Mesenchymal stem cell (in vitro differentiated cells and primary cell): ENCODE data around the gene KLF14.
"Not testable (repeated sequence)": the region's sequence is repeated elsewhere in the genome, so short reads cannot be mapped to it uniquely, and the experiment has no call there.

Experiments
- DNase-seq: peaks from one replicate; pipeline ENCODE4 v3.0.0-alpha.2; 2013
- H2AFZ ChIP-seq: one replicate; pipeline ENCODE4 v1.6.1; 2013; ENCODE audit warnings: low read depth, mild to moderate bottlenecking, control low read depth, inconsistent platforms, low read length, moderate library complexity
- H2AK5ac ChIP-seq: 2 replicates; pipeline ENCODE4 v1.6.1; 2013; ENCODE audit warnings: low read length, moderate library complexity, mild to moderate bottlenecking, inconsistent platforms; ENCODE audit not compliant: severe bottlenecking
- H2BK120ac ChIP-seq: one replicate; pipeline ENCODE4 v1.6.1; 2013; ENCODE audit warnings: low read depth, mild to moderate bottlenecking, inconsistent platforms, low read length, moderate library complexity
- H2BK12ac ChIP-seq, 2 experiments: one replicate each; pipeline ENCODE4 v1.6.1; 2013; ENCODE audit warnings: inconsistent platforms in 2 of 2, low read length in 2 of 2, mild to moderate bottlenecking in 2 of 2, moderate library complexity in 2 of 2, control low read depth in 1 of 2
- H2BK15ac ChIP-seq: one replicate; pipeline ENCODE4 v1.6.1; 2013; ENCODE audit warnings: mild to moderate bottlenecking, low read depth, inconsistent platforms; ENCODE audit not compliant: poor library complexity, severe bottlenecking
- H2BK5ac ChIP-seq: 2 replicates; pipeline ENCODE4 v1.6.1; 2013; ENCODE audit warnings: low read depth, mild to moderate bottlenecking, low read length, control low read depth, inconsistent platforms; ENCODE audit not compliant: poor library complexity, severe bottlenecking
- H3K14ac ChIP-seq, 2 experiments: one replicate each; pipeline ENCODE4 v1.6.1; 2013; ENCODE audit warnings: inconsistent platforms in 2 of 2, low read length in 2 of 2, control low read depth in 1 of 2, mild to moderate bottlenecking in 1 of 2, moderate library complexity in 1 of 2
- H3K18ac ChIP-seq, 2 experiments: one replicate each; pipeline ENCODE4 v1.6.1; 2013; ENCODE audit warnings: inconsistent platforms in 2 of 2, low read length in 2 of 2, control low read depth in 1 of 2, low read depth in 1 of 2, mild to moderate bottlenecking in 1 of 2
- H3K23ac ChIP-seq, 2 experiments: one replicate each; pipeline ENCODE4 v1.6.1; 2013; ENCODE audit warnings: inconsistent platforms in 2 of 2, low read length in 2 of 2, mild to moderate bottlenecking in 2 of 2, moderate library complexity in 2 of 2, control low read depth in 1 of 2
- H3K27ac ChIP-seq: 2 replicates; pipeline ENCODE4 v1.5.1; 2013; ENCODE audit warnings: mild to moderate bottlenecking, moderate library complexity, low read length, control low read depth, inconsistent platforms; ENCODE audit not compliant: poor library complexity, severe bottlenecking
- H3K27me3 ChIP-seq, 2 experiments: 2 replicates each; pipeline versions ENCODE4 v1.6.1 to v1.7.0; 2013; ENCODE audit warnings: low read length in 2 of 2, mild to moderate bottlenecking in 2 of 2, moderate library complexity in 2 of 2, control low read depth in 1 of 2, inconsistent platforms in 1 of 2; ENCODE audit not compliant: control insufficient read depth in 1 of 2, insufficient read depth in 1 of 2
- H3K36me3 ChIP-seq, 2 experiments: 2 replicates each; pipeline versions ENCODE4 v1.6.1 to v1.7.0; 2013; ENCODE audit warnings: low read length in 2 of 2, control low read depth in 1 of 2, inconsistent platforms in 1 of 2, low read depth in 1 of 2, mild to moderate bottlenecking in 1 of 2; ENCODE audit not compliant: insufficient read depth in 2 of 2, control insufficient read depth in 1 of 2
- H3K4ac ChIP-seq, 2 experiments: one replicate each; pipeline ENCODE4 v1.6.1; 2013; ENCODE audit warnings: inconsistent platforms in 2 of 2, low read length in 2 of 2, mild to moderate bottlenecking in 2 of 2, moderate library complexity in 2 of 2, control low read depth in 1 of 2, low read depth in 1 of 2
- H3K4me1 ChIP-seq: 2 replicates; pipeline ENCODE4 v1.6.1; 2013; ENCODE audit warnings: low read depth, low read length, control low read depth; ENCODE audit not compliant: control insufficient read depth, insufficient read depth
- H3K4me2 ChIP-seq: 2 replicates; pipeline ENCODE4 v1.6.1; 2013; ENCODE audit warnings: low read length, mild to moderate bottlenecking, inconsistent platforms; ENCODE audit not compliant: poor library complexity, severe bottlenecking
- H3K4me3 ChIP-seq, 2 experiments: 2 replicates each; pipeline versions ENCODE4 v1.5.1 to v1.7.0; 2013; ENCODE audit warnings: low read length in 2 of 2, mild to moderate bottlenecking in 2 of 2, control low read depth in 1 of 2, low read depth in 1 of 2; ENCODE audit not compliant: insufficient read depth in 1 of 2
- H3K79me1 ChIP-seq: replicated peaks from 2 replicates; pipeline ENCODE4 v1.6.1; 2013; ENCODE audit warnings: mild to moderate bottlenecking, control low read depth, low read length, inconsistent platforms; ENCODE audit not compliant: poor library complexity, severe bottlenecking
- H3K9ac ChIP-seq: 2 replicates; pipeline ENCODE4 v1.7.0; 2013; ENCODE audit warnings: mild to moderate bottlenecking, low read length, moderate library complexity
- H3K9me3 ChIP-seq: 2 replicates; pipeline ENCODE4 v1.7.0; 2013; ENCODE audit warnings: mild to moderate bottlenecking, low read length; ENCODE audit not compliant: control insufficient read depth
- H4K8ac ChIP-seq: one replicate; pipeline ENCODE4 v1.6.1; 2013; ENCODE audit warnings: inconsistent platforms, mild to moderate bottlenecking, low read length, moderate library complexity
- H4K91ac ChIP-seq: one replicate; pipeline ENCODE4 v1.6.1; 2013; ENCODE audit warnings: mild to moderate bottlenecking, low read length, inconsistent platforms
- WGBS: methylation state at CpG from one replicate; pipeline ENCODE4 v1.1.7; 2013; ENCODE audit warnings: mixed read lengths; 5-methylcytosine and 5-hydroxymethylcytosine counted together

The KLF14 gene

GRCh38 chr7:130695840-130696239 is 38.2 kb downstream of the KLF14 start:
- 65% methylated on average over 2 of the region's 2 CpGs for WGBS
- no peaks in the 10 kb centered on the region for H3K79me1 ChIP-seq
- H3K23ac ChIP-seq, result no peak overlapping the region
- H3K27ac ChIP-seq, result no peak overlapping the region
- no peak overlapping the region for H3K9ac ChIP-seq
- no peak overlapping the region for H3K4me3 ChIP-seq
- no peak overlapping the region for H3K4ac ChIP-seq
- DNase-seq, result peak; percentile 60
- H2AK5ac ChIP-seq, result no peak overlapping the region
- no peak overlapping the region for H2AFZ ChIP-seq
- no peaks in the 10 kb centered on the region for H3K36me3 ChIP-seq
- no peak overlapping the region for H2BK15ac ChIP-seq
- H3K4me2 ChIP-seq, result no peak overlapping the region
- H4K91ac ChIP-seq, result no peak overlapping the region
- no peak overlapping the region for H3K18ac ChIP-seq
- H3K14ac ChIP-seq, result no peak overlapping the region
- H3K9me3 ChIP-seq, result no peaks in the 10 kb centered on the region
- H4K8ac ChIP-seq, result no peak overlapping the region
- H2BK12ac ChIP-seq, result no peak overlapping the region
- H2BK120ac ChIP-seq, result no peak overlapping the region
- H2BK5ac ChIP-seq, result no peak overlapping the region
- H3K4me1 ChIP-seq, result no peaks in the 10 kb centered on the region
- no peaks in the 10 kb centered on the region for H3K27me3 ChIP-seq

- H3K4ac ChIP-seq, H4K91ac ChIP-seq, H3K4me2 ChIP-seq, H3K9me3 ChIP-seq, H2BK15ac ChIP-seq, H2BK12ac ChIP-seq, H3K14ac ChIP-seq, H3K27ac ChIP-seq, H3K79me1 ChIP-seq, H3K23ac ChIP-seq, H3K18ac ChIP-seq, H3K36me3 ChIP-seq, H2AFZ ChIP-seq, H2AK5ac ChIP-seq, H2BK5ac ChIP-seq, H4K8ac ChIP-seq, H3K4me3 ChIP-seq, DNase-seq, H3K4me1 ChIP-seq, H3K27me3 ChIP-seq, H2BK120ac ChIP-seq, H3K9ac ChIP-seq: not testable (repeated sequence)
- WGBS, result 100% methylated on average over 1 of the region's 1 CpG
Measured at GRCh38 chr7:130692396-130692795, 41.6 kb downstream of the KLF14 start.

DNA sequence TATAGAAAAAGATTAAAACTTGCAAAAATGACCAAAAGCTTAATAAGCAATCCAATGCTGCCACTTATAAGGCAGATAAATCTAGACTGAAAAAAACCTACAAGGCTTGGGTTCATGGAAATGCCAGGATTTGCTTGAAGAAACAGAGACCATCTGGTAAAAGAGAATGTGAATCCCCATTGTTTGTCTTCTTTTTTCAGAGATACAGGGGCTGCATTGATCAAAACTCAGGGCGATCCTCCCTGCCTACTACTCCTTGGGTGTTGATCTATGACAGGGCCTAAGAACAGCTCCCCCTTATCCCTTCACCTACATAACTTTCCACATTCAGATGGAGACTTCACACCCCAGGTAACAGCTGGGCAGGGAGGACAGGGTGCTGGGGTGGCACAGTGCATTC is 44.3 kb downstream of the KLF14 start:
- 63% methylated on average over 1 of the region's 1 CpG for WGBS
- Histone ChIP-seq H3K9ac (no peak overlapping the region), H3K4me2 (no peak overlapping the region), H3K27ac (no peak overlapping the region), H3K4me1 (no peaks in the 10 kb centered on the region), H2AFZ (no peak overlapping the region), H4K91ac (no peak overlapping the region), H3K18ac (no peak overlapping the region), H4K8ac (no peak overlapping the region), H3K27me3 (peaks cover 0 to 8% of the 10 kb centered on the region in 2 experiments), H3K23ac (no peak overlapping the region), H3K4ac (no peak overlapping the region), H2AK5ac (no peak overlapping the region), H3K14ac (no peak overlapping the region), H2BK5ac (no peak overlapping the region), H2BK15ac (no peak overlapping the region), H3K36me3 (no peaks in the 10 kb centered on the region), H2BK12ac (no peak overlapping the region), H3K4me3 (no peak overlapping the region), H3K79me1 (no peaks in the 10 kb centered on the region), H3K9me3 (peaks cover 10% of the 10 kb centered on the region), H2BK120ac (no peak overlapping the region)
- no peak for DNase-seq

DNA sequence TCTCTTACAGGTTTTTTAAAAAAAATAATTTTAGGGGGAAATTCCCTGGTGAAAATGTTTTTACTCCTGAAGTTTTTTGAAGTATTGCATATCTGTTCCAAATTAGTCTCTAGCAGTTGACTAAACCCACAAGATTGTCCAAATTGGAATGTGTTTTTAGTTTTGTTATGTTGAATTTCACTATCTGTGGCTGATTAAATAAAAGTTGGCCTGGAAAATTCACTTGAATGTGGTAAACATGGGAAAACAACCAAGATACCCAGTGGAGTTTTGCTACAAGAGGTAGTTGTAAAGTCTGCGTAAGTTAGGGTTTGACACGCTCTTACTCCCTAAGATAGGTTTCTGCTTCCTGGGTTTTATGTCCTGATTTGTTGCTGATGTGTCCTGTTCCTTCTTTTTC is 51.0 kb downstream of the KLF14 start:
- Histone ChIP-seq H3K4ac (no peak overlapping the region), H3K18ac (no peak overlapping the region), H4K91ac (no peak overlapping the region), H3K14ac (no peak overlapping the region), H2BK15ac (no peak overlapping the region), H4K8ac (no peak overlapping the region), H2BK5ac (no peak overlapping the region), H3K4me1 (no peaks in the 10 kb centered on the region), H3K36me3 (no peaks in the 10 kb centered on the region), H3K79me1 (no peaks in the 10 kb centered on the region), H2BK12ac (no peak overlapping the region), H3K9ac (no peak overlapping the region), H2AK5ac (no peak overlapping the region), H3K27ac (no peak overlapping the region), H3K27me3 (peaks cover 0 to 7% of the 10 kb centered on the region in 2 experiments), H3K9me3 (peaks cover 4% of the 10 kb centered on the region), H3K23ac (no peak overlapping the region), H3K4me3 (no peak overlapping the region), H2BK120ac (no peak overlapping the region), H3K4me2 (no peak overlapping the region), H2AFZ (no peak overlapping the region)
- WGBS, result 92% methylated on average over 2 of the region's 2 CpGs
- no peak for DNase-seq
